HG03460 (cell line): ENCODE measurements around the gene CNNM3.
"Not testable (repeated sequence)": the region's sequence is repeated elsewhere in the genome, so short reads cannot be mapped to it uniquely, and the experiment has no call there.

Experiments
- ATAC-seq: cut with Tn5 transposase; IDR thresholded peaks from one replicate; pipeline ENCODE4 v1.9.1; 2021; ENCODE audit not compliant: unreplicated experiment

CNNM3 gene

GRCh38 chr2:96860065-96861029 lies 44.3 kb downstream of the CNNM3 start:
- ATAC-seq: no peak

GRCh38 chr2:96861074-96861473 lies 45.0 kb downstream of the CNNM3 start:
- ATAC-seq: no peak

DNA sequence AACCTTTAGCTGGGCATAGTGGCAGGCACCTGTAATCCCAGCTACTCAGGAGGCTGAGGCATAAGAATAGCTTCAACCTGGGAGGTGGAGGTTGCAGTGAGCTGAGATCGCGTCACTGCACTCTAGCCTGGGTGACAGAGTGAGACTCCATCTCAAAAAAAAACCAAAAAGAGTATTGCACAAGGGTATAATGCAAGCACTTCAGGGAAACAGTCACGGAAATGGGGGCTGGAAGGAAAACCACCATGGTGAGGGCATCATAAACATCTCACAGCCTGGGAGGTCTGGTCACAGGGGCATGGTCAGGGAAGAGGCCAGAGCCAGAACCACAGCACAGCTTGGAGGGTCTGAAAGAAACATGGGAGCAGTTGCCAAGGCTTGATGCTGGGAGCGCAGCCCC lies 47.0 kb downstream of the CNNM3 start:
- ATAC-seq: not testable (repeated sequence)

DNA sequence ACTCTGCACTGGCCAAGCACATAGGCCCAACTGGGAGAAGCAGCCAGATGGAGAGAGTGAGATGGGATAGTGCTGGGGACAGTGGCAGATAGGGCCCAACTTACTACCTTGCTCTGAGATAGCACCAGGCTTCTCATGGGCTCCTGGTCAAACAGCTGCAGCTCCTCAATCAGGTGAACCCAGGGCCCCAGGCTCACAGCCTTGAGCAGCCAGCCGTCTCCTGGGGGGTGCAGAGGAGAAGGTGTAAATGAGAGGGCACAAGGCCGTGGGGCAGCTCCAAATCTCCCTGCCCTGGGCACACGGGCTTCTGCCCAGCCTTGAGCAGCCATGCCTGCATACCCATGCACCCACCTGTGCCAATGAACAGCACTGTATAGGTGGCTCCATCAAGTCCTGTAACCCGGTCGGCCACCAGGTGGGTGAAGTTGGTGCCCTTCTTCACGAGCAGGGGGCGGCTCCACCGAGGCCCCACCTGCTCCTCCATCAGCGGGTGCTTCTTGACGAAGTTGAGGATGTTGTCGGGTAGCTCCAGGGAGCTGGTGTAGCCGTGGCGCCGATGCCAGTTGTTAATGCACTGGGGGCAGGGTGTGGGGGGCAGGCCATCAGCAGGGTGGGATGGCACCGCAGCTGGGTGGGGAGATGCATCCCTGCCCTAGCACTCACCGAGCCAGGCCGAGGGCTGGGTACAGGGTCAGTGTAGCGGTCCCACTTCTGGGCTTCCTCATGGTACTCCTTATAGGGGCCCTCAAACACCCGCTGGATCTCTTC lies 47.7 kb downstream of the CNNM3 start:
- no peak for ATAC-seq

GRCh38 chr2:96864343-96865091 lies 48.4 kb downstream of the CNNM3 start:
- ATAC-seq: no peak

DNA sequence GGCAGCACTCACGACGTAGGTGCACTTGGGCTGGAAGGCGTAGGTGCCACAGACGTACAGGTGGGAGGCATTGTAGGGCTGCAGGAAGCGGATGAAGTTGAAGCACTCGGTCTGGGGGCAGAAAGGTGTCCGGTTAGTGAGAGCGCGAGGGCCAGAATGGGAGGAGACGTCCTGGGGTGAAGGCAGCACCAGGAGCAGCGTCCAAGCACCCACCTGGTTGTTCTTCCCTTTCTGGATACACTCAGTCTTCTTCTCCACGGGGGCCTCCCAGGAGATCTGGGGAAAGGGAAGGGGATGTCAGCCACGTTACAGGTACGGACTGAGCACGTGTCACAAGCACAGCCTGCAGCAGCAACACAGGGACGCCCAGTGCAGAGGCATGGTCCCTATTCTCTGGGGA lies 49.6 kb downstream of the CNNM3 start:
- no peak for ATAC-seq

DNA sequence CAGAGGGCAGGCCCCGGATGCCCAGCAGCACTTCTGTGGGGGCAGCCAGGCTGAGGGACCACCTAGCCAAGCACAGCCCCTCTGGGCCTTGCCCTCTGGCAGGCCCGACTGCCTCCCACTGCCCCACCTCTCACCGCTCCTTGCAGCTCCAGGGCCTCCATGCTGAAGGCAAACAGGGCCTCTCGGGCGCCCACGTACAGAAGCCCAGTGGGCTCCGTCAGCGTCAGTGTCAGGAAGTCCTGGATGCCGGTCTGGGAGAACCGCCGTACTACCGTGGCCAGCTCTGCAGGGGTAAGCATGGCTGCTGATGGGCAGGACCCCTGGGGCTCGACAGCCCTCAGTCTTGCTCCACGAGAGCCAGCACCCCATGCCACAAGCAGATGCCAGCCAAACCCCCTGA lies 50.1 kb downstream of the CNNM3 start:
- ATAC-seq: no peak

GRCh38 chr2:96866586-96866985 lies 50.5 kb downstream of the CNNM3 start:
- no peak for ATAC-seq

DNA sequence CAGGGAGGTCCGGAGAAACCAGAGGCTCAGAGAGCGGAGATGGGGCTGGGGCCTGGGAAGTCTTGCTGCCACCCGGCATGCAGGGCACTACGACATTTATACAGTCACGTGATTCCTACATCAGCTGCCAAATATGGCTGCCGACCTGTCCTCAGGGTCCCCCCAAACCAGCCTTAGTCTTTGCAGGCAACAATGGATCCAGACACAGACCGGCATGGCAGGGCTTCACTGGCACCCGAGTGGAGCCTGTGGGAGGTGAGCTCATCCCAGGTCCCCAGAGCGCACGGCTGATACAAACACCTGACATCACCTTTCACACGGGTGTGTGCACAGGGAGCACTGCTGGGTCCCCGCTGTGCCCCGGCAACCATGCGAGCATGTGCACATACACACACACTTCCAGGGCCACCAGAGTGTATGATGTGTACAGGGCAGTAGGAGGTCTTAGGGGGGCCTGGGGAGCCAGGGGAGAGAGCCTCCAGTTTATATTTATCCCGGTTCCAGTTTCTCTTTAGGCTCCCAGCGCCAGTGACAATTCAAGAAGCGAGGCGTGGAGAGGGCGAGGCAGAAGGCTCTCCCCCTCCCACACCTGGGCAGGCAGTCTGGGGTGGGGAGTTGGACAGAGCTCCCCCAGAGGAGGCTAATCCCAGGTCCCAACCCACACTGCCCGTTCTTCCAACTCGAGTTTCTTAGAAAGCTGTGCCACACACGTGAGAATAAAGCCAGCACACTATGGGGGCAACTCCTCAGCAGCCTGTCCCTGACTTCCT lies 51.1 kb downstream of the CNNM3 start:
- ATAC-seq: no peak

- ATAC-seq: peak; percentile 14
These were observed 51.9 kb downstream of the CNNM3 start for GRCh38 chr2:96867756-96868554.

GRCh38 chr2:96868555-96869280 lies 52.6 kb downstream of the CNNM3 start:
- peak; percentile 49 for ATAC-seq

GRCh38 chr2:96869281-96869821 lies 53.3 kb downstream of the CNNM3 start:
- peak; percentile 5 for ATAC-seq

GRCh38 chr2:96869822-96870625 lies 54.0 kb downstream of the CNNM3 start, which contains the start of gene SEMA4C:
TSS of gene SEMA4C (minus strand) at chr2:96870080. CDS start at chr2:96867886, 2,194 bp downstream.
- no peak for ATAC-seq

DNA sequence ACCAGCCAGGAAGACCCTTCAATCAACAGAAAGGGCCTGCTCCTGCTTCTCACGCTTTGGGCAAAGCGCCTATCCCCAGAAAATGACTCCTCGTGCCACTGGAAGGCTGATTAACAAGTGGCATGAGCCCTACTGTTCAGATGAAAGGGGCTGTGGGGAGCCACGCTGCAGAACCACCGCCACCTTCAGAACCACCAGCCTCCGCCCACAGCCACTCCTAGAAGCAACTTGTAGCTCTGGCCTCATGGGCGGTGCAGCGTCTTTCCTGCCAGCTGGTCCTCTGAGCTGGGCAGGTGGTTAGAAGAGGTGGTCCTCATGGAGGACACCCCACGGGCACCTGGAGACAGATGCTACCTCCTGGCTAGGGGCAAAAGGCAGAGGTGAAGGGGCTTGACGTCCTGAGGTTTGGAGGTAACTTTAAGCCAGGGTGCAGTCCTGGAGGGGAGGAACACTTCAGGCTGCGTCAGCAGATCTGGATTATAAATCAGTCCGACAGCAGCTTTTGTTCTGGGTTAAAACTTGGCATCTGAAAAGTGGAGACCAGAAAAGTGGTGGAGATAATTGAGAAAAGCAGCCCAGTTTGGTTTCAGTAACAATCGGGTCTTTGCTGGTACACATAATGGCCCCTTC lies 54.7 kb downstream of the CNNM3 start:
- ATAC-seq: no peak

DNA sequence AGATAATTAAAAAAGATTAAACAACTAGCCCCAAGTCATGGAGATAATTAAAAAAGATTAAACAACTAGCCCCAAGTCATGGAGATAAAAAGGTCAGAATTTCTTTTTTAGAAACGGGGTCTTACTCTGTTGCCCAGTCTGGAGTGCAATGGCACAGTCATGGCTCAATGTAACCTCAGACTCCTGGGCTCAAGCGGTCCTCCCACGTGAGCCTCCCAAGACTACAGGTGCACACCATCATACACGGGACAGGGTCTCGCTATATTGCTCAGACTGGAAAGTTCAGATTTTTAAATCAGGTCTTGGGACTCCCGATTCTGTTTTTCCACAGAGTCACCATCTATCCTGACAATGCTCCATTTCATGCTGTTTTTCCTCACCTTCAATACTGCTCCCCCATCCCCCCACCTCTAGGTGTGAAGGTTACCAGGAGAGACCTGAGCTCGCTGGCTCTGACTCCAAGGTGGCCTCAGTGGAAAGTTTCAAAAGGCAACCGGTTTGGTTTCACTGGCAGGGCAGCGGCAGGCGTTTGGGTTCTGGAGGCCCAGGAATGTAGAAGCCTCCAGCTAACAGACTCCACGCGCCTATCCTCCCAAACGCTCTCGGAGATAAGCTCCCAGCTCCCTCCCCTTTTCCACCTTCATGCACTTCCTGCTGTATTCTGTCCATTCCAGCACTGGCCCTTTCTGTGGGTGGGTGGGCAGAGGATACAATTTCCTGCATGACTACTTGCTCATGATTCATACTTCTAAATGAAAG lies 56.7 kb downstream of the CNNM3 start:
- no peak for ATAC-seq

DNA sequence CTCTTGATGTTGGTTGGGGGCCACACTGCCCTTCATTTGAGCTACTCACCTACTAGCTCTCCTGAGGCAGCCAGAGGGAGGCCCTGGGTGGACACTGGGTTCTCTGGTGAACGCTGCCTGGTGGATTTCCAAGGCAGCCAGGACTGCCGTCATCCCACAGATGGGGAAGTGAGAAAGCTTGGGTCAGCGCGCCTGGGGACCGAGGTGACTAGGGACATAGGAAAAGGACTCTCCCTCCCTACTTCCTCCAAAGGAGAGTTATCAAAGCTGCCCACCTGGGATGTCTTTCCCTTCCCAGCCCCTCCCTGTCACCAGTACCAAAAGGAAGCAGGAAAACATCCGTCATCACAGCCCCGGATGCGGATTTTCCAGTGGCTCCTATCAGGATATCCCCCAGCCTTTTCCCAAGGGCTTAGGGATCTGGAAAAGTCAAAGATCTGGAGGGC lies 57.6 kb downstream of the CNNM3 start:
- no peak for ATAC-seq
